ENCODE measurements around the gene ATP8A2. TPM values are rescaled to one million over a fixed set of nuclear protein-coding genes. Genes with fewer than 3 reads are reported as not detected.

Gene ATP8A2
- total and polyA plus RNA-seq, 9 of the 15 experiments (the other 6 are each of a cell fraction or from before 2014, with no cell fraction given): under 0.01 to 0.33 (median 0.06) TPM; not detected in 4

DNA sequence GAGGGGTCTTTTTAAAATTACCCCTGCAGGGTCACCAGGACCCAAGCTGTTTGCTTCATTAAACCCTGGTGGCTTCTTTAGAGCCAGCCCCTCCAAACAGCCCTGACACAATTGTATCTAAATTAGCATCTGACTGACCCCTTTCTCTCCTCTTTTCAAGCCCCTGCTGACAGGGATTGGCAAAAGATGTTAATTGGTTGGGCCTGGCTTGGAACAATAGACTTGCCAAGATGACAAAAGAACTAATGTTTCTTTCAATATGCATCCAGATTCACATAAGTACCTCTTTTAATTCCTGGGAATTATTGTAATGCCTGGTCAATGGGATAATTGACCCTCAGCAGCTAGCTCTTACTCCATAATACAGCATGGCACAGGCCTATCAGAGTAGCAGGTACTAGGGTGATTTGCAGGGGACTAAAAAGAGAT is 539.2 kb downstream of the ATP8A2 start (continued):
- TF ChIP-seq, protein P1, sequence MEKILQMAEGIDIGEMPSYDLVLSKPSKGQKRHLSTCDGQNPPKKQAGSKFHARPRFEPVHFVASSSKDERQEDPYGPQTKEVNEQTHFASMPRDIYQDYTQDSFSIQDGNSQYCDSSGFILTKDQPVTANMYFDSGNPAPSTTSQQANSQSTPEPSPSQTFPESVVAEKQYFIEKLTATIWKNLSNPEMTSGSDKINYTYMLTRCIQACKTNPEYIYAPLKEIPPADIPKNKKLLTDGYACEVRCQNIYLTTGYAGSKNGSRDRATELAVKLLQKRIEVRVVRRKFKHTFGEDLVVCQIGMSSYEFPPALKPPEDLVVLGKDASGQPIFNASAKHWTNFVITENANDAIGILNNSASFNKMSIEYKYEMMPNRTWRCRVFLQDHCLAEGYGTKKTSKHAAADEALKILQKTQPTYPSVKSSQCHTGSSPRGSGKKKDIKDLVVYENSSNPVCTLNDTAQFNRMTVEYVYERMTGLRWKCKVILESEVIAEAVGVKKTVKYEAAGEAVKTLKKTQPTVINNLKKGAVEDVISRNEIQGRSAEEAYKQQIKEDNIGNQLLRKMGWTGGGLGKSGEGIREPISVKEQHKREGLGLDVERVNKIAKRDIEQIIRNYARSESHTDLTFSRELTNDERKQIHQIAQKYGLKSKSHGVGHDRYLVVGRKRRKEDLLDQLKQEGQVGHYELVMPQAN (IDR thresholded peaks at IDR 0.05; ENCODE audit: borderline replicate concordance): no peak
- TF ChIP-seq MTA3 (IDR thresholded peaks at IDR 0.05; ENCODE audit: borderline replicate concordance) (no peak), RBM39 (optimal IDR thresholded peaks at IDR 0.05; ENCODE audit: low read depth, low read length) (no peak), CBX1 (IDR thresholded peaks at IDR 0.05; ENCODE audit: low read depth) (no peak), ZNF586 (CRISPR knock-in tag; conservative IDR thresholded peaks at IDR 0.05) (no peak)
- TF ChIP-seq, protein P2, sequence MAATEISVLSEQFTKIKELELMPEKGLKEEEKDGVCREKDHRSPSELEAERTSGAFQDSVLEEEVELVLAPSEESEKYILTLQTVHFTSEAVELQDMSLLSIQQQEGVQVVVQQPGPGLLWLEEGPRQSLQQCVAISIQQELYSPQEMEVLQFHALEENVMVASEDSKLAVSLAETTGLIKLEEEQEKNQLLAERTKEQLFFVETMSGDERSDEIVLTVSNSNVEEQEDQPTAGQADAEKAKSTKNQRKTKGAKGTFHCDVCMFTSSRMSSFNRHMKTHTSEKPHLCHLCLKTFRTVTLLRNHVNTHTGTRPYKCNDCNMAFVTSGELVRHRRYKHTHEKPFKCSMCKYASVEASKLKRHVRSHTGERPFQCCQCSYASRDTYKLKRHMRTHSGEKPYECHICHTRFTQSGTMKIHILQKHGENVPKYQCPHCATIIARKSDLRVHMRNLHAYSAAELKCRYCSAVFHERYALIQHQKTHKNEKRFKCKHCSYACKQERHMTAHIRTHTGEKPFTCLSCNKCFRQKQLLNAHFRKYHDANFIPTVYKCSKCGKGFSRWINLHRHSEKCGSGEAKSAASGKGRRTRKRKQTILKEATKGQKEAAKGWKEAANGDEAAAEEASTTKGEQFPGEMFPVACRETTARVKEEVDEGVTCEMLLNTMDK (IDR thresholded peaks at IDR 0.05; ENCODE audit: borderline replicate concordance, insufficient read depth, low read depth, low read length, poor library complexity, severe bottlenecking): no peak

DNA sequence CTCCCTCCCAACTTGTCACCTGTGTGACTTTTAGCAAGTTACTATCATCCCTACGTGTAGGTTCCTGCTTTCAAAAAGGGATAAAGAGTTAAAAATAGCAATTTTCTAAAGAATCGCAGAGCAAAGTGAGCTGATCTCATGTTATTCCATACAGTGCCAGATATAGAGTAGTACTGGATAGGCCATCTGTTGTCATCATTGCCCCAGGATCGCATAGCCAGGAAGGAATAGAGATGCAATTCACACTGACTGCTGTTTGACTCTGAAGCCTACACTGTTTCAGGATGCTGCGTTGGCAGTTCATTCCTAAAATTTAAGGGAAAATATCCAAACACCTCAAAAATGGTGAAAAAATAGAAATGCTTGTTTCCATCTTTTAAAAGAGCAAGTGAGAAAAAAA is 541.2 kb downstream of the ATP8A2 start:
- no peaks in the 10 kb centered on the region for H3K27me3 ChIP-seq (ENCODE audit: control insufficient read depth in 2 of 2, insufficient read depth in 2 of 2, low read length in 2 of 2)
- in situ Hi-C loops (cut with MboI): no loop called here

More for the DNA sequence above, 541.2 kb downstream of the ATP8A2 start:
- no peaks in the 10 kb centered on the region for H3K4me1 ChIP-seq (replicated peaks in 1 of 2; ENCODE audit: control insufficient read depth in 2 of 2, insufficient read depth in 2 of 2, low read length in 2 of 2)
- no peaks in the 10 kb centered on the region for H4K20me1 ChIP-seq (replicated peaks; ENCODE audit: control insufficient read depth, insufficient read depth, low read length)
- no peak overlapping the region for H3K4me3 ChIP-seq
- no peak overlapping the region for H3K27ac ChIP-seq (ENCODE audit: extremely low read depth, low read depth, low read length)
- intact Hi-C loops (cut with micrococcal nuclease): no loop called here
- ChIA-PET POLR2A (interaction anchor here (0.6 kb wide), 1 partner anchor 1127 kb away, joined by 3 read pairs; no protein-coding TSS in a partner anchor), CTCF (ENCODE audit: low intra/inter-chr PET ratio) (no interaction called here)
- H3K9ac ChIP-seq (ENCODE audit: insufficient read depth in 1 of 2, low read depth in 2 of 2, low read length in 2 of 2): no peak overlapping the region
- H3K4me2 ChIP-seq (ENCODE audit: insufficient read depth, low read length): no peak overlapping the region
- WGBS (ENCODE audit: insufficient coverage, low coverage, missing lambda C conversion rate): 0% methylated on average over 4 of the region's 4 CpGs
- H3K36me3 ChIP-seq (ENCODE audit: control insufficient read depth, insufficient read depth, low read length): no peaks in the 10 kb centered on the region
- TF ChIP-seq NR3C1 (CRISPR knock-in tag; IDR thresholded peaks at IDR 0.05): no peak
- TF ChIP-seq, protein P3, sequence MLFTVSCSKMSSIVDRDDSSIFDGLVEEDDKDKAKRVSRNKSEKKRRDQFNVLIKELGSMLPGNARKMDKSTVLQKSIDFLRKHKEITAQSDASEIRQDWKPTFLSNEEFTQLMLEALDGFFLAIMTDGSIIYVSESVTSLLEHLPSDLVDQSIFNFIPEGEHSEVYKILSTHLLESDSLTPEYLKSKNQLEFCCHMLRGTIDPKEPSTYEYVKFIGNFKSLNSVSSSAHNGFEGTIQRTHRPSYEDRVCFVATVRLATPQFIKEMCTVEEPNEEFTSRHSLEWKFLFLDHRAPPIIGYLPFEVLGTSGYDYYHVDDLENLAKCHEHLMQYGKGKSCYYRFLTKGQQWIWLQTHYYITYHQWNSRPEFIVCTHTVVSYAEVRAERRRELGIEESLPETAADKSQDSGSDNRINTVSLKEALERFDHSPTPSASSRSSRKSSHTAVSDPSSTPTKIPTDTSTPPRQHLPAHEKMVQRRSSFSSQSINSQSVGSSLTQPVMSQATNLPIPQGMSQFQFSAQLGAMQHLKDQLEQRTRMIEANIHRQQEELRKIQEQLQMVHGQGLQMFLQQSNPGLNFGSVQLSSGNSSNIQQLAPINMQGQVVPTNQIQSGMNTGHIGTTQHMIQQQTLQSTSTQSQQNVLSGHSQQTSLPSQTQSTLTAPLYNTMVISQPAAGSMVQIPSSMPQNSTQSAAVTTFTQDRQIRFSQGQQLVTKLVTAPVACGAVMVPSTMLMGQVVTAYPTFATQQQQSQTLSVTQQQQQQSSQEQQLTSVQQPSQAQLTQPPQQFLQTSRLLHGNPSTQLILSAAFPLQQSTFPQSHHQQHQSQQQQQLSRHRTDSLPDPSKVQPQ (CRISPR knock-in tag; IDR thresholded peaks at IDR 0.05; ENCODE audit: borderline replicate concordance): no peak
- TF ChIP-seq JUN (IDR thresholded peaks at IDR 0.05; ENCODE audit: borderline replicate concordance, low read depth, low read length): no peak
- no peak for TF ChIP-seq JUN (CRISPR knock-in tag; IDR thresholded peaks at IDR 0.05; ENCODE audit: borderline replicate concordance)
- no peak for TF ChIP-seq POLR3A (IDR thresholded peaks at IDR 0.05; ENCODE audit: borderline replicate concordance, extremely low read depth, insufficient read depth, insufficient read length)
- BruUV-seq (replicated peaks): no TSS peak
- H3K9me3 ChIP-seq (replicated peaks; ENCODE audit: control insufficient read depth, insufficient read depth, low read depth, low read length): no peaks in the 10 kb centered on the region
- H2AFZ ChIP-seq (ENCODE audit: low read depth, low read length): no peak overlapping the region
- no peaks in the 10 kb centered on the region for H3K79me2 ChIP-seq (ENCODE audit: control insufficient read depth, insufficient read depth, low read length)
- ATAC-seq: no peak
- no peak for FAIRE-seq
- no peaks in the 10 kb centered on the region for H3K9me1 ChIP-seq (ENCODE audit: control insufficient read depth, insufficient read depth, low read length)
- no peak for DNase-seq (ENCODE audit: extremely low read depth in 1 of 4, low spot score in 3 of 4)

Data from K562 (cell line).